Activated naive CD4-positive, alpha-beta T cell treated with anti-CD3 and anti-CD28 coated beads, Interleukin-2, amount 50 U/mL, for 24 hours (primary cell): Measurements from ENCODE around the gene EIF5A.

Experiments used
- H3K27ac Mint-ChIP-seq: one replicate; pipeline ENCODE4 v1.8.0; 2021; ENCODE audit warnings: mild to moderate bottlenecking, mixed read lengths
- H3K27me3 Mint-ChIP-seq: one replicate; pipeline ENCODE4 v1.8.0; 2021; ENCODE audit warnings: mixed read lengths
- H3K36me3 Mint-ChIP-seq: one replicate; pipeline ENCODE4 v1.8.0; 2021; ENCODE audit warnings: mixed read lengths
- H3K4me1 Mint-ChIP-seq: one replicate; pipeline ENCODE4 v1.8.0; 2021; ENCODE audit warnings: mixed read lengths
- H3K4me3 Mint-ChIP-seq: one replicate; pipeline ENCODE4 v1.8.0; 2021; ENCODE audit warnings: mild to moderate bottlenecking, mixed read lengths
- H3K9me3 Mint-ChIP-seq: one replicate; pipeline ENCODE4 v1.8.0; 2021; ENCODE audit warnings: mixed read lengths

The EIF5A gene

GRCh38 chr17:7295230-7296180 lies 11.9 kb upstream of the EIF5A start:
- H3K36me3 Mint-ChIP-seq, result no peaks in the 10 kb centered on the region
- H3K4me3 Mint-ChIP-seq, result peak overlapping the region; percentile 84
- peaks cover 20% of the 10 kb centered on the region for H3K4me1 Mint-ChIP-seq
- peaks cover 8% of the 10 kb centered on the region for H3K27me3 Mint-ChIP-seq
- H3K27ac Mint-ChIP-seq, result peak overlapping the region; percentile 51
- H3K9me3 Mint-ChIP-seq, result no peaks in the 10 kb centered on the region

GRCh38 chr17:7296189-7296861 lies 11.1 kb upstream of the EIF5A start:
- Mint-ChIP-seq H3K9me3 (no peaks in the 10 kb centered on the region), H3K36me3 (no peaks in the 10 kb centered on the region), H3K27ac (peak overlapping the region; percentile 51), H3K4me1 (peaks cover 20% of the 10 kb centered on the region), H3K27me3 (peaks cover 8% of the 10 kb centered on the region), H3K4me3 (peak overlapping the region; percentile 84)

DNA sequence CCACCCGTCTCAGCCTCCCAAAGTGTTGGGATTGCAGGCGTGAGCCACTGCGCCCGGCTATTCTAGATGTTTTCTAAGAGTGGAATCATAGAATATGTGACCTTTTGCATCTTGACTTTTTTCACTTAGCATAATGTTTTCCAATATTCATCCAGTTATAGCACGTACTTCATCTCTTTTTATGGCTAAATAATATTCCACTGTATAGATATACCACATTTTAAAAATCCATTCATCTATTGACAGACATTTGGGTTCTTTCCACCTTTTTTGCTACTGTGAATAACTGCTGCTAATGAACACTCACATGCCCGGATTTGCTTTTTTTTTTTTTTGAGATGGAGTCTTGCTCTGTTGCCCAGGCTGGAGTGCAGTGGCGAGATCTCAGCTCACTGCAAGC lies 3.2 kb upstream of the EIF5A start:
- peaks cover 2% of the 10 kb centered on the region for H3K4me1 Mint-ChIP-seq
- no peak overlapping the region for H3K4me3 Mint-ChIP-seq
- H3K27ac Mint-ChIP-seq, result peak overlapping the region; percentile 62
- H3K36me3 Mint-ChIP-seq, result peaks cover 6% of the 10 kb centered on the region
- no peaks in the 10 kb centered on the region for H3K27me3 Mint-ChIP-seq
- H3K9me3 Mint-ChIP-seq, result no peaks in the 10 kb centered on the region

GRCh38 chr17:7307686-7308624 lies 527 bp downstream of the EIF5A start:
- peak overlapping the region; percentile 94 for H3K4me3 Mint-ChIP-seq
- peak overlapping the region; percentile 99 for H3K27ac Mint-ChIP-seq
- peaks cover 37% of the 10 kb centered on the region for H3K4me1 Mint-ChIP-seq
- no peaks in the 10 kb centered on the region for H3K9me3 Mint-ChIP-seq
- H3K27me3 Mint-ChIP-seq, result no peaks in the 10 kb centered on the region
- H3K36me3 Mint-ChIP-seq, result peaks cover 33% of the 10 kb centered on the region

DNA sequence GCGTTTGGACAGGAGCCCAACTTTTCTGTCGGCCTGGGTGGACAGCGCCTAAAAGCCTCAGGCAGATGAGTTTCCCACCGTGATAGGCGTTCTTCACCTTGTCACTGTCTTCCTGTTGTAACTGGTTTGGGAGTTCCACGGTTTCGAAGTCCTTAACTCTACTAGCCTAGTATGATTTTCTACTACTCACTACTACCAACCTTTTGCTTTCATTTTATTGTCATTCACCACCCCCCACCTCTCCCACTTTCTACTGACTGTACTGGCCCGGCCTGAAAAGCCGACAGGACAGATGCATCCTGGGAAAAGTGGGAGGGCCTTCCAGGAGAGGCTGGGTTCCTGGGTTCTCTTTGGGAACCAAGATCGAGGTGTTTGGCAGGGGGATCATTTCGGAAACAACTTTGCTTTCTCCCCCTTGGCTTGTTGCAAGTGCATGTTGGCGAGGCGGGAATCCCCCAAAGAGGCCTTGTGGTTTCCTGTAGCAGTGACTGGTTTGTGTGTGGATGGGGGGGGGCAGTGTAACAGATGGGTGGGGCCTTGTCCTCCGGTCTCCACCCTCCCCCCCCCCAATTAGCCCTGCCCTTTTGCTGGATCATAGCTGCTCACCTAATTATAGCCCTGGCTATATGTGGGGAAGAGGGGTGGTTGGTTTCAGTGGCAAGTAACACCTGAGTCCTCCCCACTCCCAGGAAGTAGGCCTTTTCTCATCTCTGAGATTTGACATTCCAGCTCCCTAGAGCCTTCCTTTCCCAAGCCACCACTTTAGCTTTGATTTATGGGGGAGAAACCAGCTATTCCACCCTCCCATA lies 1.4 kb downstream of the EIF5A start:
- Mint-ChIP-seq H3K4me1 (peaks cover 46% of the 10 kb centered on the region), H3K36me3 (peaks cover 37% of the 10 kb centered on the region), H3K27ac (peak overlapping the region; percentile 95), H3K27me3 (no peaks in the 10 kb centered on the region), H3K9me3 (no peaks in the 10 kb centered on the region), H3K4me3 (peak overlapping the region; percentile 94)

- Mint-ChIP-seq H3K27me3 (no peaks in the 10 kb centered on the region), H3K27ac (peak overlapping the region; percentile 95), H3K36me3 (peaks cover 38% of the 10 kb centered on the region), H3K4me3 (peak overlapping the region; percentile 94), H3K4me1 (peaks cover 54% of the 10 kb centered on the region), H3K9me3 (no peaks in the 10 kb centered on the region)
Measured at GRCh38 chr17:7309628-7310027, 2.2 kb downstream of the EIF5A start.

DNA sequence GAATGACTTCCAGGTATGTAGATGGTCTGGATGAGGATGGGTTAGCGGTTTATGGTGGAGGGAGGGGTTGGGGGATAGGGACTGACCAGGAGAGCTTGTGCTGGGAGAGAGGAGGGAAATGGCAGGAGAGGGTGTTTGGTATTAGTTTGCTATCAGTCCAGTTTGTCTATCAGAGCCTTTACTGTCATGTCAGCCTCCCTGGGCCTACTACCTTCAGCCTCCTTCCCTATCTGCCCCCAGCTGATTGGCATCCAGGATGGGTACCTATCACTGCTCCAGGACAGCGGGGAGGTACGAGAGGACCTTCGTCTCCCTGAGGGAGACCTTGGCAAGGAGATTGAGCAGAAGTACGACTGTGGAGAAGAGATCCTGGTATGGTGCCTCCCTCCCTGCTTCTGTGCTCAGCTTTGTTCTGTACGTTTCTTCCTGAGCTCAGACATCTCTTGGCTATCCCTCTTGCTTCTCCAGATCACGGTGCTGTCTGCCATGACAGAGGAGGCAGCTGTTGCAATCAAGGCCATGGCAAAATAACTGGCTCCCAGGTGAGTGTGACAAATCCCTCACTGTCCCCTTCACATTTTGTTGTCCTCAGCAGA lies 3.8 kb downstream of the EIF5A start:
- Mint-ChIP-seq H3K27me3 (no peaks in the 10 kb centered on the region), H3K4me1 (peaks cover 59% of the 10 kb centered on the region), H3K36me3 (peaks cover 38% of the 10 kb centered on the region), H3K4me3 (peak overlapping the region; percentile 94), H3K27ac (peak overlapping the region; percentile 95), H3K9me3 (no peaks in the 10 kb centered on the region)

DNA sequence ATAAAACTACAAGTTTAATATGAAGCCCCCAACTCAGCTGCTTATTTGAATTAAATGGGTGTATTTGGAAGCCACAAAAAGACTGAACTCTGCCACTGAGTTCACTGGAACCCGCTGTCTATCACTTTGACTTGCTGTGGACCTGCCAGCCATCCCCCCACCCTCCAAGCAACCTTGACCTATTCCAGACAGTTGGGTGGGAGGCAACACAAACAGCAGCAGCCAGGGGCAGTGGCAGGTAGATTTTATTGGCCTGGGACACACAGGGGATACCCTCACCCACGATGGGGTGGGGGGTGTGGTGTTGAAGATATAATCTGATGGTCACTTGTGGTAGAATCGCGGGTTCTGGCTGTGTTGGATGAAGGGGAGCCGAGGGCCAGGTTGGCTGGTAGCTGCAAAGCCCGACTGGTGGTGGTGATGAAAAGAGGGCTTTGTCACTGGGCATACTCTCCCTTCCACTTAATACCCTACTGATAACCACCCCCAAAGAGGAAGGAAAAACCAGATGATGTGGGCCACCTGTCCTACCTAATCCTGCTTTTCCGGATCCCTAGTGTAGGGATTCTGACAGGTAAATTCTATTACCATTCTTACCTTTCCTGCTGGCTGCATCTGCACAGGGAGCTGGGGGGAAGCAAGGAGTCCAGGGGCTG lies 5.1 kb downstream of the EIF5A start:
- Mint-ChIP-seq H3K9me3 (no peaks in the 10 kb centered on the region), H3K36me3 (peaks cover 38% of the 10 kb centered on the region), H3K4me1 (peaks cover 62% of the 10 kb centered on the region), H3K27me3 (no peaks in the 10 kb centered on the region), H3K27ac (peak overlapping the region; percentile 80), H3K4me3 (peak overlapping the region; percentile 73)

- H3K36me3 Mint-ChIP-seq, result peaks cover 38% of the 10 kb centered on the region
- peak overlapping the region; percentile 97 for H3K4me3 Mint-ChIP-seq
- no peaks in the 10 kb centered on the region for H3K27me3 Mint-ChIP-seq
- H3K9me3 Mint-ChIP-seq, result no peaks in the 10 kb centered on the region
- peaks cover 62% of the 10 kb centered on the region for H3K4me1 Mint-ChIP-seq
- peak overlapping the region; percentile 88 for H3K27ac Mint-ChIP-seq
Measured at GRCh38 chr17:7313088-7313889, 5.9 kb downstream of the EIF5A start.

GRCh38 chr17:7313890-7314718 lies 6.7 kb downstream of the EIF5A start:
- Mint-ChIP-seq H3K4me3 (peak overlapping the region; percentile 97), H3K36me3 (peaks cover 33% of the 10 kb centered on the region)

DNA sequence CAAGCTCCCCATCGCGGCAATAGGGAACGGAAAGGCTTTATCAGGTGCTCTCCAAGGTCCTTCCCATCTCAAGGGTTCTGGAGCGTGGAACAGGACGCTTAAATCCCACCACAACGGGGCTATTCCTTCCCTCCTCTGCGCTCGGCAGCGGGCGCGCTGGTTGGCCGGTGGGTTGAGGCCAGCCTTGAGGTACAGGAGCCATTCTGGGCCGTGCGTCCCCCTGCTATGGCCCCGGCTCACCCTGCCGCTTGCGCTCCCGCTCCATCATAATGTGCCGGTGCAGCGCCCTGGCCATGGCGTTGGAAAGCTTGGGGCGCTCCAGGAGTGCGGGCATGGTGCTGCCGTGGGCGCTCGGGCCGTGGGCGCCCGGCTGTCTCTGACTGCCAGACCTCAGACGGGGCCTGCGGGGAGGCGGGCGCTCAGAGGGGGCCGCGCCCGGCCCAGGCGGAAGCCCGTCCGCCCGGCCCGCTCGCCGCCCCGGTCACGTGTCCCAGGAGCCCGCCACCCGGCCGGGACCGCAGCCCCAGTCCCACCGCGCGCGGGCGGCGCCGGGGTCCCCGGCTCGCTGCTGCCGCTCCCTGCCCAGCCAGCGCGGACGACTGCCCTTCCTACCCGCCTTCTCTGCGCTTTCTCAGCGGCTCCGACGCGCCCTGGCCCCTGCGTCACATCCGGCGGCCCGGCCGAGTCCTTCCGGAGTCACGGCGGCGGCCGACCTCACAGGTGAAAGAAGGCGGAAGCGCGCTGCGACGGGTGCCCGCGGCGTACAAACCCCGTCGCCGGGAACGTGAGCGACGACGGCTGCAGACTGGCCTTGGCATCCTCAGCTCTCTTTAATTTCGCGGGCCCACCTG lies 7.5 kb downstream of the EIF5A start, which contains the start of gene GPS2:
TSS of gene GPS2 (minus strand) at position 642 of the 851 bp plus-strand sequence. CDS start at position 334, 308 bp downstream.
- Mint-ChIP-seq H3K36me3 (peaks cover 24% of the 10 kb centered on the region), H3K27me3 (no peaks in the 10 kb centered on the region), H3K4me3 (peak within 1 kb of the TSS; percentile 97), H3K27ac (peak within 1 kb of the TSS; percentile 95), H3K9me3 (no peaks in the 10 kb centered on the region), H3K4me1 (peaks cover 52% of the 10 kb centered on the region)

More at GRCh38 chr17:7313890-7314718, 6.7 kb downstream of the EIF5A start:
- Mint-ChIP-seq H3K4me1 (peaks cover 61% of the 10 kb centered on the region), H3K9me3 (no peaks in the 10 kb centered on the region), H3K27me3 (no peaks in the 10 kb centered on the region), H3K27ac (peak overlapping the region; percentile 93)
